HepG2 (cell line): ENCODE results near the gene STBD1. TPM values are rescaled to one million over a fixed set of nuclear protein-coding genes. Genes with fewer than 3 reads are reported as not detected.

Experiments used
- BATF2 ChIP-seq: sonication (generic); formaldehyde crosslinking; IDR thresholded peaks from 2 replicates; pipeline ENCODE4 v1.8.0; 2022; ENCODE audit warnings: mild to moderate bottlenecking, missing genetic modification reagents, moderate library complexity
- EED ChIP-seq: sonication (generic); formaldehyde crosslinking; IDR thresholded peaks from 2 replicates; pipeline ENCODE4 v1.5.0; 2020; ENCODE audit warnings: mild to moderate bottlenecking, missing genetic modification reagents
- JUND ChIP-seq: sonication (generic); formaldehyde crosslinking; IDR thresholded peaks from 2 replicates; pipeline ENCODE4 v1.8.0; 2022; ENCODE audit warnings: mild to moderate bottlenecking, missing genetic modification reagents
- NBN ChIP-seq: fragments of 450-650 bp; conservative IDR thresholded peaks from 2 replicates; pipeline ENCODE4 v1.6.1; 2017
- NR0B2 ChIP-seq: sonication (generic); formaldehyde crosslinking; IDR thresholded peaks from 2 replicates; pipeline ENCODE4 v1.4.0; 2020; ENCODE audit warnings: mild to moderate bottlenecking, missing genetic modification reagents
- PCBP1 ChIP-seq: fragments of 200-400 bp; formaldehyde crosslinking; IDR thresholded peaks from 2 replicates; pipeline ENCODE4 v1.6.1; 2017; ENCODE audit warnings: mild to moderate bottlenecking, low read depth, low read length, borderline replicate concordance
- PITX1 ChIP-seq: sonication (generic); formaldehyde crosslinking; IDR thresholded peaks from 2 replicates; pipeline ENCODE4 v1.5.1; 2020; ENCODE audit warnings: mild to moderate bottlenecking, missing genetic modification reagents
- RFX3 ChIP-seq: IDR thresholded peaks from 2 replicates; pipeline ENCODE4 v1.6.1; 2016; ENCODE audit warnings: missing biosample characterization, missing genetic modification reagents
- SALL1 ChIP-seq: sonication (generic); formaldehyde crosslinking; IDR thresholded peaks from 2 replicates; pipeline ENCODE4 v1.8.0; 2022; ENCODE audit warnings: mild to moderate bottlenecking, missing genetic modification reagents
- SNAPC4 ChIP-seq: sonication (generic); formaldehyde crosslinking; IDR thresholded peaks from 2 replicates; pipeline ENCODE4 v1.4.0; 2020; ENCODE audit warnings: mild to moderate bottlenecking, missing genetic modification reagents
- SRSF4 ChIP-seq: fragments of 200-400 bp; formaldehyde crosslinking; IDR thresholded peaks from one replicate; pipeline ENCODE4 v1.6.1; 2018; ENCODE audit warnings: mild to moderate bottlenecking, low read depth, low read length, moderate library complexity; ENCODE audit not compliant: poor library complexity, severe bottlenecking
- YY1 ChIP-seq: IDR thresholded peaks from 2 replicates; pipeline ENCODE4 v1.6.1; 2011; ENCODE audit warnings: low read length, low read depth, moderate library complexity, mild to moderate bottlenecking; ENCODE audit not compliant: insufficient read depth, insufficient replicate concordance
- ZBTB14 ChIP-seq: sonication (generic); formaldehyde crosslinking; IDR thresholded peaks from 2 replicates; pipeline ENCODE4 v1.4.0; 2020; ENCODE audit warnings: missing genetic modification reagents
- ZBTB2 ChIP-seq: sonication (generic); formaldehyde crosslinking; IDR thresholded peaks from 2 replicates; pipeline ENCODE4 v1.8.0; 2022; ENCODE audit warnings: low read depth, missing genetic modification reagents
- ZNF296 ChIP-seq: sonication (generic); formaldehyde crosslinking; conservative IDR thresholded peaks from 2 replicates; pipeline ENCODE4 v1.5.0; 2020; ENCODE audit warnings: mild to moderate bottlenecking, missing genetic modification reagents
- ZNF563 ChIP-seq: sonication (generic); formaldehyde crosslinking; IDR thresholded peaks from 2 replicates; pipeline ENCODE4 v1.8.0; 2022; ENCODE audit warnings: mild to moderate bottlenecking, moderate library complexity, missing genetic modification reagents
- ZNF7 ChIP-seq: IDR thresholded peaks from 2 replicates; pipeline ENCODE4 v1.6.1; 2016; ENCODE audit warnings: missing biosample characterization, missing genetic modification reagents
- ZNF850 ChIP-seq: sonication (generic); formaldehyde crosslinking; conservative IDR thresholded peaks from 2 replicates; pipeline ENCODE4 v1.9.0; 2021; ENCODE audit warnings: mild to moderate bottlenecking, missing genetic modification reagents
- polyA plus RNA-seq, 8 experiments: library from polyadenylated mRNA; depleted of rRNA in 3 of 8; stranded (reverse) in 7 of 8; unstranded in 1 of 8; fragments of >200 nt; fragmentation: Illumina TruSeq in 4 of 8; extraction: Trizol in 4 of 8; gene quantifications; 2 replicates each; pipeline versions ENCODE4 v1.2.1 to v1.2.3, GENCODE V29; 2011 to 2016; ENCODE audit warnings: low read depth in 4 of 8, missing spikeins in 1 of 8, mixed read lengths in 1 of 8; ENCODE audit not compliant: insufficient read depth in 1 of 8
- total RNA-seq, 5 experiments: library from RNA; depleted of rRNA; stranded (reverse); fragments of >200 nt; fragmentation: Illumina TruSeq; extraction: Trizol; gene quantifications; 2 replicates each; pipeline ENCODE4 v1.2.3, GENCODE V29; 2016; ENCODE audit warnings: low read depth in 1 of 5
- TF ChIP-seq, protein P1 (sequence below): sonication (generic); formaldehyde crosslinking; IDR thresholded peaks from 2 replicates; pipeline ENCODE4 v1.4.0; 2020; ENCODE audit warnings: missing genetic modification reagents, mild to moderate bottlenecking, borderline replicate concordance

The STBD1 gene
- total and polyA plus RNA-seq, 2 of the 13 experiments (the other 11 are each of a cell fraction or from before 2014, with no cell fraction given), result 2.8 to 4.3 TPM

DNA sequence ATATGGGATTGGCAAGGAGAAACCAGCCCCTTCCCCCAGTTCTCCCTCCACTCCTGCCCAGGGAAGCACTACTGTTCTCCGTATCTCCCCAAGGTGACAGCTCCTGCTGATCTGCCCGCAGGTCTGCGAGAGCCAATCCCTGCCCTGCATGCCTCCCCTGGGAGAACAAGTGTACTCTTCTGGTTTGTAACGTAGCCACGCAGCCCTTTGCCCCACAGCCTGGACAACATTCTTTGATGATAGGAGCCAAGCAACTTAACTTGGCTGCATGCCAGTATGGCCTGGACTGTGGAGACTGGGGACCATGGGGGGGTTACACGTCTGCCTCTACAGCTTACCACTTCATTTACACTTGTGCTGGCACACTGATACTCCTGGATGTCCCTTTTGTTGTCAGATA is 2.0 kb downstream of the STBD1 start (continued):
- no peak for TF ChIP-seq NR0B2 (CRISPR knock-in tag)
- no peak for TF ChIP-seq RFX3 (CRISPR knock-in tag)
- TF ChIP-seq JUND (CRISPR knock-in tag), result no peak
- no peak for TF ChIP-seq PITX1 (CRISPR knock-in tag)
- no peak for TF ChIP-seq ZBTB2 (CRISPR knock-in tag)
- TF ChIP-seq PCBP1, result no peak
- no peak for TF ChIP-seq YY1
- peak; percentile 92 for TF ChIP-seq SALL1 (CRISPR knock-in tag)
- TF ChIP-seq ZNF850, result no peak
- TF ChIP-seq, protein P1, sequence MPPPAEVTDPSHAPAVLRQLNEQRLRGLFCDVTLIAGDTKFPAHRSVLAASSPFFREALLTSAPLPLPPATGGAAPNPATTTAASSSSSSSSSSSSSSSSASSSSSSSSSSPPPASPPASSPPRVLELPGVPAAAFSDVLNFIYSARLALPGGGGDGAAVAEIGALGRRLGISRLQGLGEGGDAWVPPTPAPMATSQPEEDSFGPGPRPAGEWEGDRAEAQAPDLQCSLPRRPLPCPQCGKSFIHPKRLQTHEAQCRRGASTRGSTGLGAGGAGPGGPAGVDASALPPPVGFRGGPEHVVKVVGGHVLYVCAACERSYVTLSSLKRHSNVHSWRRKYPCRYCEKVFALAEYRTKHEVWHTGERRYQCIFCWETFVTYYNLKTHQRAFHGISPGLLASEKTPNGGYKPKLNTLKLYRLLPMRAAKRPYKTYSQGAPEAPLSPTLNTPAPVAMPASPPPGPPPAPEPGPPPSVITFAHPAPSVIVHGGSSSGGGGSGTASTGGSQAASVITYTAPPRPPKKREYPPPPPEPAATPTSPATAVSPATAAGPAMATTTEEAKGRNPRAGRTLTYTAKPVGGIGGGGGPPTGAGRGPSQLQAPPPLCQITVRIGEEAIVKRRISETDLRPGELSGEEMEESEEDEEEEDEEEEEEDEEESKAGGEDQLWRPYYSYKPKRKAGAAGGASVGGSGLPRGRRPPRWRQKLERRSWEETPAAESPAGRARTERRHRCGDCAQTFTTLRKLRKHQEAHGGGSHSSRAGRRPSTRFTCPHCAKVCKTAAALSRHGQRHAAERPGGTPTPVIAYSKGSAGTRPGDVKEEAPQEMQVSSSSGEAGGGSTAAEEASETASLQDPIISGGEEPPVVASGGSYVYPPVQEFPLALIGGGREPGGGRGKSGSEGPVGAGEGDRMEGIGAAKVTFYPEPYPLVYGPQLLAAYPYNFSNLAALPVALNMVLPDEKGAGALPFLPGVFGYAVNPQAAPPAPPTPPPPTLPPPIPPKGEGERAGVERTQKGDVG, result no peak
- no peak for TF ChIP-seq BATF2 (CRISPR knock-in tag)
- TF ChIP-seq ZBTB14 (CRISPR knock-in tag), result no peak
- TF ChIP-seq ZNF563 (CRISPR knock-in tag), result no peak
- TF ChIP-seq EED (CRISPR knock-in tag), result no peak
- TF ChIP-seq ZNF7 (CRISPR knock-in tag), result no peak
- TF ChIP-seq NBN, result no peak
- no peak for TF ChIP-seq SNAPC4 (CRISPR knock-in tag)
- TF ChIP-seq SRSF4, result no peak
- no peak for TF ChIP-seq ZNF296 (CRISPR knock-in tag)
